Neural cell (in vitro differentiated cells): Measurements from ENCODE around the gene CLTB. TPM values are rescaled to one million over a fixed set of nuclear protein-coding genes. Genes with fewer than 3 reads are reported as not detected.

Experiments
- H2AFZ ChIP-seq: fragments of 200-600, 300-800 bp; sonication (generic), shearing (Covaris generic); 2 replicates; pipeline ENCODE4 v1.6.0; 2014; ENCODE audit warnings: low read depth, mild to moderate bottlenecking, antibody characterized with exemption, low read length, moderate library complexity
- H3F3A ChIP-seq: fragments of 200-600 bp; shearing (Covaris generic); 2 replicates; pipeline ENCODE4 v1.6.1; 2016; ENCODE audit warnings: mild to moderate bottlenecking, moderate library complexity, mixed read lengths, antibody characterized with exemption, low read length; ENCODE audit not compliant: insufficient read depth, poor library complexity, severe bottlenecking
- H3K27ac ChIP-seq: fragments of 200-600, 300-800 bp; sonication (generic), shearing (Covaris generic); 2 replicates; pipeline ENCODE4 v1.5.1; 2014; ENCODE audit warnings: mild to moderate bottlenecking, low read length, moderate library complexity
- H3K27me3 ChIP-seq: fragments of 300-800, 200-600 bp; sonication (generic), shearing (Covaris generic); 2 replicates; pipeline ENCODE4 v1.6.0; 2014; ENCODE audit warnings: mild to moderate bottlenecking, low read depth, low read length, moderate library complexity; ENCODE audit not compliant: insufficient read depth
- H3K36me3 ChIP-seq: fragments of 300-800, 200-600 bp; sonication (generic), shearing (Covaris generic); 2 replicates; pipeline ENCODE4 v1.5.1; 2014; ENCODE audit warnings: mild to moderate bottlenecking, antibody characterized with exemption, low read length, moderate library complexity; ENCODE audit not compliant: insufficient read depth
- H3K4me2 ChIP-seq: fragments of 300-800, 200-600 bp; sonication (generic), shearing (Covaris generic); 2 replicates; pipeline ENCODE4 v1.6.0; 2014; ENCODE audit warnings: mild to moderate bottlenecking, low read length
- H3K4me3 ChIP-seq: fragments of 300-800, 200-600 bp; sonication (generic), shearing (Covaris generic); 2 replicates; pipeline ENCODE4 v1.5.1; 2014; ENCODE audit warnings: mild to moderate bottlenecking, low read length, moderate library complexity
- H3K79me2 ChIP-seq: fragments of 200-600 bp; shearing (Covaris generic); replicated peaks from 2 replicates; pipeline ENCODE4 v1.6.0; 2014; ENCODE audit warnings: mild to moderate bottlenecking, low read length, moderate library complexity; ENCODE audit not compliant: insufficient read depth
- H3K9ac ChIP-seq: fragments of 300-800, 200-600 bp; sonication (generic), shearing (Covaris generic); 2 replicates; pipeline ENCODE4 v1.6.1; 2016; ENCODE audit warnings: mild to moderate bottlenecking, low read length, mixed read lengths
- H3K9me2 ChIP-seq: fragments of 200-600 bp; shearing (Covaris generic); 2 replicates; pipeline ENCODE4 v1.6.1; 2016; ENCODE audit warnings: mild to moderate bottlenecking, low read length, mixed read lengths; ENCODE audit not compliant: insufficient read depth
- H3K9me3 ChIP-seq: fragments of 200-600, 300-800 bp; sonication (generic), shearing (Covaris generic); 2 replicates; pipeline ENCODE4 v1.6.1; 2016; ENCODE audit warnings: mild to moderate bottlenecking, mixed run types, low read length, moderate library complexity, mixed read lengths
- H4K20me1 ChIP-seq: fragments of 200-600 bp; shearing (Covaris generic); 2 replicates; pipeline ENCODE4 v1.6.1; 2016; ENCODE audit warnings: mild to moderate bottlenecking, mixed run types; ENCODE audit not compliant: insufficient read depth
- CTCF ChIP-seq: fragments of 450-650 bp; IDR thresholded peaks from 2 replicates; pipeline ENCODE4 v1.5.1; 2014; ENCODE audit warnings: antibody characterized with exemption, mild to moderate bottlenecking, moderate library complexity; ENCODE audit not compliant: poor library complexity, severe bottlenecking
- EP300 ChIP-seq: fragments of 450-650 bp; conservative IDR thresholded peaks from 2 replicates; pipeline ENCODE4 v1.6.1; 2014; ENCODE audit warnings: antibody characterized with exemption, mild to moderate bottlenecking, moderate library complexity; ENCODE audit not compliant: poor library complexity, severe bottlenecking
- EZH2 ChIP-seq: fragments of 200-600, 300-800 bp; shearing (Covaris generic), sonication (generic); IDR thresholded peaks from 2 replicates; pipeline ENCODE4 v1.6.1; 2014; ENCODE audit warnings: antibody characterized with exemption, low read length, borderline replicate concordance, mild to moderate bottlenecking; ENCODE audit not compliant: insufficient read depth, poor library complexity, severe bottlenecking
- MXI1 ChIP-seq: fragments of 450-650 bp; conservative IDR thresholded peaks from 2 replicates; pipeline ENCODE4 v1.6.1; 2014; ENCODE audit warnings: antibody characterized with exemption, mild to moderate bottlenecking; ENCODE audit not compliant: poor library complexity, severe bottlenecking
- POLR2AphosphoS5 ChIP-seq: IDR thresholded peaks from 2 replicates; pipeline ENCODE4 v1.6.1; 2012
- RAD21 ChIP-seq: fragments of 450-650 bp; conservative IDR thresholded peaks from 2 replicates; pipeline ENCODE4 v1.6.1; 2014; ENCODE audit warnings: antibody characterized with exemption, mild to moderate bottlenecking, moderate library complexity
- REST ChIP-seq: IDR thresholded peaks from 2 replicates; pipeline ENCODE4 v1.6.1; 2012; ENCODE audit warnings: borderline replicate concordance
- SMC3 ChIP-seq: fragments of 450-650 bp; conservative IDR thresholded peaks from 2 replicates; pipeline ENCODE4 v1.6.1; 2014; ENCODE audit warnings: antibody characterized with exemption, mild to moderate bottlenecking, moderate library complexity; ENCODE audit not compliant: poor library complexity
- TAF1 ChIP-seq: IDR thresholded peaks from 2 replicates; pipeline ENCODE4 v1.6.1; 2012; ENCODE audit warnings: low read depth
- polyA plus RNA-seq: library from polyadenylated mRNA; depleted of rRNA; stranded (reverse); fragments of >200 nt; gene quantifications from 2 replicates; pipeline ENCODE4 v1.2.3, GENCODE V29; 2014

The CLTB gene
- polyA plus RNA-seq, 1 donor from 2014 or later: 239 TPM

GRCh38 chr5:176447978-176448608 is 31.8 kb upstream of the CLTB start, which contains the start of gene FAF2:
Gene FAF2 (plus strand): TSS chr5:176448385. CDS start chr5:176448408, 23 bp downstream.
- Histone ChIP-seq H3K9me3 (no peaks in the 10 kb centered on the region), H3K4me2 (peak within 1 kb of the TSS; percentile 81), H2AFZ (peak within 1 kb of the TSS; percentile 87), H3K9me2 (no peaks in the 10 kb centered on the region), H3K27me3 (no peaks in the 10 kb centered on the region), H3K4me3 (peak within 1 kb of the TSS; percentile 91), H3F3A (peaks cover 4% of the 10 kb centered on the region), H3K9ac (peak within 1 kb of the TSS; percentile 99), H3K36me3 (no peaks in the 10 kb centered on the region), H3K27ac (peak within 1 kb of the TSS; percentile 98), H4K20me1 (no peaks in the 10 kb centered on the region), H3K79me2 (peaks cover 34% of the 10 kb centered on the region)
- TF ChIP-seq POLR2AphosphoS5 (peak; percentile 98), CTCF (peak; percentile 100), MXI1 (peak; percentile 52), EZH2 (no peak), EP300 (peak; percentile 77), SMC3 (peak; percentile 71), TAF1 (peak; percentile 63), REST (peak; percentile 82), RAD21 (peak; percentile 45)

- H3K27me3 ChIP-seq: no peaks in the 10 kb centered on the region
- H3K27ac ChIP-seq: peak overlapping the region; percentile 90
- H3K79me2 ChIP-seq: peaks cover 34% of the 10 kb centered on the region
- H3K36me3 ChIP-seq: no peaks in the 10 kb centered on the region
- peak overlapping the region; percentile 90 for H3K9ac ChIP-seq
- H4K20me1 ChIP-seq: no peaks in the 10 kb centered on the region
- no peaks in the 10 kb centered on the region for H3K9me3 ChIP-seq
- H3K9me2 ChIP-seq: no peaks in the 10 kb centered on the region
- H2AFZ ChIP-seq: peak overlapping the region; percentile 87
- peaks cover 4% of the 10 kb centered on the region for H3F3A ChIP-seq
- peak overlapping the region; percentile 80 for H3K4me2 ChIP-seq
- H3K4me3 ChIP-seq: peak overlapping the region; percentile 91
- TF ChIP-seq POLR2AphosphoS5: no peak
- no peak for TF ChIP-seq EZH2
- TF ChIP-seq EP300: no peak
- TF ChIP-seq REST: peak; percentile 38
- TF ChIP-seq CTCF: no peak
These were observed 31.2 kb upstream of the CLTB start for GRCh38 chr5:176447591-176447977.
